GM23338 (cell line): ENCODE measurements around the gene PIK3R3. TPM values are rescaled to one million over a fixed set of nuclear protein-coding genes. Genes with fewer than 3 reads are reported as not detected.

Source experiments
- ATAC-seq: fragments of 200-7000 bp; cut with Tn5 transposase; 3 replicates; pipeline ENCODE4 v1.9.1; 2020
- DNase-seq: peaks from one replicate; pipeline ENCODE4 v3.0.0-alpha.2; 2015; ENCODE audit warnings: low spot score
- H2AFZ ChIP-seq: fragments of 200-600 bp; sonication (generic); 2 replicates; pipeline ENCODE4 v1.8.0; 2016; ENCODE audit warnings: antibody characterized with exemption, mild to moderate bottlenecking, moderate library complexity
- H3F3A ChIP-seq: fragments of 200-600 bp; sonication (generic); replicated peaks from 2 replicates; pipeline ENCODE4 v1.8.0; 2017; ENCODE audit warnings: antibody characterized with exemption, mixed run types, low read depth
- H3K27ac ChIP-seq: fragments of 200-600 bp; sonication (generic); 2 replicates; pipeline ENCODE4 v1.6.1; 2016; ENCODE audit warnings: low read depth
- H3K27me3 ChIP-seq: fragments of 200-600 bp; sonication (generic); 2 replicates; pipeline ENCODE4 v1.8.0; 2016; ENCODE audit warnings: mild to moderate bottlenecking, mixed run types, moderate library complexity; ENCODE audit not compliant: insufficient read depth
- H3K36me3 ChIP-seq: fragments of 200-600 bp; sonication (generic); 2 replicates; pipeline ENCODE4 v1.8.0; 2016; ENCODE audit warnings: mild to moderate bottlenecking; ENCODE audit not compliant: insufficient read depth
- H3K4me1 ChIP-seq: fragments of 200-600 bp; sonication (generic); 2 replicates; pipeline ENCODE4 v1.8.0; 2016; ENCODE audit warnings: mild to moderate bottlenecking, moderate library complexity; ENCODE audit not compliant: insufficient read depth
- H3K4me2 ChIP-seq: fragments of 200-600 bp; sonication (generic); 2 replicates; pipeline ENCODE4 v1.7.1; 2017; ENCODE audit warnings: mixed run types
- H3K4me3 ChIP-seq: fragments of 200-600 bp; sonication (generic); 2 replicates; pipeline ENCODE4 v1.6.1; 2016; ENCODE audit warnings: mixed run types
- H3K79me2 ChIP-seq: fragments of 200-600 bp; sonication (generic); replicated peaks from 2 replicates; pipeline ENCODE4 v1.8.0; 2017; ENCODE audit warnings: mild to moderate bottlenecking; ENCODE audit not compliant: insufficient read depth
- H3K9me2 ChIP-seq: fragments of 200-600 bp; sonication (generic); 2 replicates; pipeline ENCODE4 v1.8.0; 2017; ENCODE audit not compliant: insufficient read depth
- H4K20me1 ChIP-seq: fragments of 200-600 bp; sonication (generic); replicated peaks from 2 replicates; pipeline ENCODE4 v1.8.0; 2017; ENCODE audit warnings: mild to moderate bottlenecking; ENCODE audit not compliant: insufficient read depth
- H3K27ac Mint-ChIP-seq: 2 replicates; pipeline ENCODE4 v1.8.0; 2020; ENCODE audit warnings: inconsistent platforms, mild to moderate bottlenecking, moderate library complexity, mixed read lengths
- H3K27me3 Mint-ChIP-seq: 3 replicates; pipeline ENCODE4 v1.8.0; 2022; ENCODE audit warnings: low read depth, mild to moderate bottlenecking, moderate library complexity, mixed read lengths, inconsistent platforms; ENCODE audit not compliant: insufficient read depth, poor library complexity
- H3K36me3 Mint-ChIP-seq: 3 replicates; pipeline ENCODE4 v1.8.0; 2021; ENCODE audit warnings: low read depth, mild to moderate bottlenecking, inconsistent platforms, moderate library complexity, mixed read lengths
- H3K4me1 Mint-ChIP-seq: 3 replicates; pipeline ENCODE4 v1.8.0; 2020; ENCODE audit warnings: mild to moderate bottlenecking, inconsistent platforms, mixed read lengths
- H3K4me3 Mint-ChIP-seq: 3 replicates; pipeline ENCODE4 v1.8.0; 2021; ENCODE audit warnings: moderate library complexity, mild to moderate bottlenecking, inconsistent platforms, mixed read lengths
- H3K9me3 Mint-ChIP-seq: 3 replicates; pipeline ENCODE4 v1.8.0; 2020; ENCODE audit warnings: moderate library complexity, mild to moderate bottlenecking, inconsistent platforms, mixed read lengths
- CREB1 ChIP-seq: fragments of 250-450 bp; sonication (Bioruptor Pico); IDR thresholded peaks from 2 replicates; pipeline ENCODE4 v1.5.0; 2020; ENCODE audit warnings: low read depth, mild to moderate bottlenecking, moderate library complexity
- EZH2 ChIP-seq: fragments of 200-600 bp; sonication (generic); IDR thresholded peaks from one replicate; pipeline ENCODE4 v1.8.0; 2017; ENCODE audit warnings: antibody characterized with exemption, mild to moderate bottlenecking, low read depth; ENCODE audit not compliant: unreplicated experiment
- EZH2phosphoT487 ChIP-seq: fragments of 200-600 bp; sonication (generic); IDR thresholded peaks from one replicate; pipeline ENCODE4 v1.8.1; 2018; ENCODE audit warnings: antibody characterized with exemption; ENCODE audit not compliant: unreplicated experiment
- JUNB ChIP-seq: IDR thresholded peaks from one replicate; pipeline ENCODE4 v1.6.1; 2016; ENCODE audit warnings: antibody characterized with exemption; ENCODE audit not compliant: unreplicated experiment
- NANOG ChIP-seq: IDR thresholded peaks from 2 replicates; pipeline ENCODE4 v1.6.1; 2016; ENCODE audit warnings: antibody characterized with exemption, borderline replicate concordance
- POLR2AphosphoS5 ChIP-seq: IDR thresholded peaks from 2 replicates; pipeline ENCODE4 v1.6.1; 2016; ENCODE audit warnings: antibody characterized with exemption, low read depth
- STAT1 ChIP-seq: IDR thresholded peaks from one replicate; pipeline ENCODE4 v1.6.1; 2016; ENCODE audit warnings: antibody characterized with exemption; ENCODE audit not compliant: unreplicated experiment
- ZNF114 ChIP-seq: fragments of 250-450 bp; sonication (Bioruptor Pico); IDR thresholded peaks from 2 replicates; pipeline ENCODE4 v1.5.0; 2020; ENCODE audit warnings: mild to moderate bottlenecking, moderate library complexity
- ZNF331 ChIP-seq: fragments of 250-450 bp; sonication (Bioruptor Pico); IDR thresholded peaks from 2 replicates; pipeline ENCODE4 v1.5.0; 2020; ENCODE audit warnings: low read depth, mild to moderate bottlenecking, moderate library complexity
- polyA plus RNA-seq: library from polyadenylated mRNA; unstranded; fragments of >200 nt; fragmentation: Nextera tagmentation; extraction: Ambion mirVana; gene quantifications from 2 replicates; pipeline ENCODE4 v1.2.1, GENCODE V29; 2016
- total RNA-seq: library from RNA; depleted of rRNA; stranded (reverse); fragments of >200 nt; shearing (Covaris generic); gene quantifications from 2 replicates; pipeline ENCODE4 v1.2.3, GENCODE V29; 2014
- TF ChIP-seq, protein P1 (sequence below): IDR thresholded peaks from one replicate; pipeline ENCODE4 v1.6.1; 2018; ENCODE audit warnings: antibody characterized with exemption; ENCODE audit not compliant: unreplicated experiment
- TF ChIP-seq, protein P2 (sequence below), 2 experiments: fragments of 200-600 bp in 1 of 2; sonication (generic) in 1 of 2; conservative IDR thresholded peaks; 2 replicates each; pipeline versions ENCODE4 v1.5.1 to v1.6.1; 2016 to 2017; ENCODE audit warnings: antibody characterized with exemption in 2 of 2, low read depth in 2 of 2, mild to moderate bottlenecking in 2 of 2, moderate library complexity in 1 of 2
- TF ChIP-seq, protein P3 (sequence below): IDR thresholded peaks from 2 replicates; pipeline ENCODE4 v1.6.1; 2016; ENCODE audit warnings: antibody characterized with exemption

The PIK3R3 gene
- total and polyA plus RNA-seq, 2 experiments from 2014 or later: 7.5 to 8.6 TPM

DNA sequence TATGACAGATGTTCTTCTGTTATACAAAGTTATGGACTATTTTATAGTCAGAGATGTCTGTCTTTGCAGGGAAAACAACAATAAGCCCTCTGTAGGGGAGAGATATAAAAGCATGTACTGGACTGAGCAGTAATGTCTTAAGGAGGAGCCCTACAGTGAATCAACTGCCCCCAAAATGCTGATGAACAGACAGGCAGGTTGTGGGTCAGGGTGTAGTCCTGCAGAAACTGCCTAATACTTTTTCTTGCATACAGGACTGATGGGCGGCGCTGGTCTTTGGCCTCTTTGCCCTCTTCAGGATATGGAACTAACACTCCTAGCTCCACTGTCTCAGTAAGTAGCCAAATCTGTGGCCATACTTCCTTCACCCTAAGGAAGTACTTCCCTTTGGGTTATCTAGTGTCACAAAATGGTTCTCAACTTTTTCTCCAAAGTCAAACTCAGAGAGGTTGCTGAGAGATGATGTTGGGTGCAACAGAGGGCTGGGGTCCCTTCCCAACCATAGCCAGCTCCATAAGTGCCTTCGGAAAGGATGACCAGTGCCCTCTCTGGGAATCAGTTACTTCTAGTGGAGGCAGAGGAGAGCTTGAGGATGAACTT, 129.8 kb downstream of the PIK3R3 start:
- H3K27ac Mint-ChIP-seq: no peak overlapping the region
- peaks cover 18% of the 10 kb centered on the region for H3K36me3 Mint-ChIP-seq

DNA sequence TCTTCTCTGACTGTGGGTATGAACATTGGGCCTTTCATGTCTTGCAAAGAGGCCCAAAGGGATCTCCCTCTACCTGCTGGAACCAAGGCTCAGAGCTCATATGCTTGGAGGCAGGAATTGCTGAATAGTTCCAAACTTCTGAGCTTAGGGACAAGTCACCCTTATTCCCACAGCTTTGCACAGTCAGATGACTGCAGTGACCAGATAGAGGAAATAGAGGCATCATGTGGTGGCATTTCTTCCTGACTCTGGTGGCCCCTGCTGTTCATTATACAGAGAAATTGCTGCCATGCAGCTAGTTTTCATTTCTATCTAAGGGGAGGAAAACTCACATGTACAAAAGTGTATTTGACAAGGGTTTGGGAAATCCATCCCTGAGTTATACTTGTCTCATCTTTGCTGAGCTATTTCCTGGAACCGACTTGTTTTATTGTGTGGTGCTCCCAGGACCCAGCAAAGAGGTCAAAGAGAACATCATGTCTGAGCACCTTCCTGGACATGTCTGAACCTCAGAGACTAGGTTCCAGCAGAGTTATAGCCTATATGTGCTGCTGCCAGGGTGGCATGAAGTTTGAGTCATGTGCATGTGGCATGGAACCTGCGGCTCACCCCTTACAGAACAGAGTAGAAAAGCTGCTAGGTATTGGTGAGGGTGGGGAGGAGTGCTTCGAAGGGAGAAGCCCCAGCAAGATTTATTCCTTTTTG, 131.2 kb downstream of the PIK3R3 start:
- H3K9me2 ChIP-seq: no peaks in the 10 kb centered on the region
- Mint-ChIP-seq H3K9me3 (no peaks in the 10 kb centered on the region), H3K36me3 (peaks cover 8% of the 10 kb centered on the region; the same call in 2 of the 3 replicates), H3K4me3 (no peak overlapping the region), H3K27me3 (peaks cover 4% of the 10 kb centered on the region), H3K27ac (no peak overlapping the region), H3K4me1 (peaks cover 10% of the 10 kb centered on the region; the same call in 2 of the 3 replicates)
- no peak overlapping the region for H3K4me2 ChIP-seq
- peaks cover 7% of the 10 kb centered on the region; the same call in 1 of the 2 replicates for H3K36me3 ChIP-seq
- H3K79me2 ChIP-seq: no peaks in the 10 kb centered on the region
- DNase-seq: no peak
- no peaks in the 10 kb centered on the region for H3F3A ChIP-seq
- H2AFZ ChIP-seq: no peak overlapping the region
- H4K20me1 ChIP-seq: no peaks in the 10 kb centered on the region
- H3K4me3 ChIP-seq: no peak overlapping the region
- ATAC-seq: no peak
- no peak overlapping the region for H3K27ac ChIP-seq
- H3K4me1 ChIP-seq: no peaks in the 10 kb centered on the region
- no peaks in the 10 kb centered on the region for H3K27me3 ChIP-seq
- TF ChIP-seq JUNB (no peak), POLR2AphosphoS5 (no peak), EZH2phosphoT487 (no peak), STAT1 (no peak), ZNF114 (CRISPR knock-in tag) (no peak), EZH2 (no peak), CREB1 (CRISPR knock-in tag) (no peak), ZNF331 (no peak), NANOG (no peak)
- TF ChIP-seq, protein P1, sequence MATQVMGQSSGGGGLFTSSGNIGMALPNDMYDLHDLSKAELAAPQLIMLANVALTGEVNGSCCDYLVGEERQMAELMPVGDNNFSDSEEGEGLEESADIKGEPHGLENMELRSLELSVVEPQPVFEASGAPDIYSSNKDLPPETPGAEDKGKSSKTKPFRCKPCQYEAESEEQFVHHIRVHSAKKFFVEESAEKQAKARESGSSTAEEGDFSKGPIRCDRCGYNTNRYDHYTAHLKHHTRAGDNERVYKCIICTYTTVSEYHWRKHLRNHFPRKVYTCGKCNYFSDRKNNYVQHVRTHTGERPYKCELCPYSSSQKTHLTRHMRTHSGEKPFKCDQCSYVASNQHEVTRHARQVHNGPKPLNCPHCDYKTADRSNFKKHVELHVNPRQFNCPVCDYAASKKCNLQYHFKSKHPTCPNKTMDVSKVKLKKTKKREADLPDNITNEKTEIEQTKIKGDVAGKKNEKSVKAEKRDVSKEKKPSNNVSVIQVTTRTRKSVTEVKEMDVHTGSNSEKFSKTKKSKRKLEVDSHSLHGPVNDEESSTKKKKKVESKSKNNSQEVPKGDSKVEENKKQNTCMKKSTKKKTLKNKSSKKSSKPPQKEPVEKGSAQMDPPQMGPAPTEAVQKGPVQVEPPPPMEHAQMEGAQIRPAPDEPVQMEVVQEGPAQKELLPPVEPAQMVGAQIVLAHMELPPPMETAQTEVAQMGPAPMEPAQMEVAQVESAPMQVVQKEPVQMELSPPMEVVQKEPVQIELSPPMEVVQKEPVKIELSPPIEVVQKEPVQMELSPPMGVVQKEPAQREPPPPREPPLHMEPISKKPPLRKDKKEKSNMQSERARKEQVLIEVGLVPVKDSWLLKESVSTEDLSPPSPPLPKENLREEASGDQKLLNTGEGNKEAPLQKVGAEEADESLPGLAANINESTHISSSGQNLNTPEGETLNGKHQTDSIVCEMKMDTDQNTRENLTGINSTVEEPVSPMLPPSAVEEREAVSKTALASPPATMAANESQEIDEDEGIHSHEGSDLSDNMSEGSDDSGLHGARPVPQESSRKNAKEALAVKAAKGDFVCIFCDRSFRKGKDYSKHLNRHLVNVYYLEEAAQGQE: no peak
- TF ChIP-seq, protein P2, sequence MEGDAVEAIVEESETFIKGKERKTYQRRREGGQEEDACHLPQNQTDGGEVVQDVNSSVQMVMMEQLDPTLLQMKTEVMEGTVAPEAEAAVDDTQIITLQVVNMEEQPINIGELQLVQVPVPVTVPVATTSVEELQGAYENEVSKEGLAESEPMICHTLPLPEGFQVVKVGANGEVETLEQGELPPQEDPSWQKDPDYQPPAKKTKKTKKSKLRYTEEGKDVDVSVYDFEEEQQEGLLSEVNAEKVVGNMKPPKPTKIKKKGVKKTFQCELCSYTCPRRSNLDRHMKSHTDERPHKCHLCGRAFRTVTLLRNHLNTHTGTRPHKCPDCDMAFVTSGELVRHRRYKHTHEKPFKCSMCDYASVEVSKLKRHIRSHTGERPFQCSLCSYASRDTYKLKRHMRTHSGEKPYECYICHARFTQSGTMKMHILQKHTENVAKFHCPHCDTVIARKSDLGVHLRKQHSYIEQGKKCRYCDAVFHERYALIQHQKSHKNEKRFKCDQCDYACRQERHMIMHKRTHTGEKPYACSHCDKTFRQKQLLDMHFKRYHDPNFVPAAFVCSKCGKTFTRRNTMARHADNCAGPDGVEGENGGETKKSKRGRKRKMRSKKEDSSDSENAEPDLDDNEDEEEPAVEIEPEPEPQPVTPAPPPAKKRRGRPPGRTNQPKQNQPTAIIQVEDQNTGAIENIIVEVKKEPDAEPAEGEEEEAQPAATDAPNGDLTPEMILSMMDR (conservative IDR thresholded peaks at IDR 0.05; ENCODE audit: low read depth in 2 of 2): no peak
- TF ChIP-seq, protein P3, sequence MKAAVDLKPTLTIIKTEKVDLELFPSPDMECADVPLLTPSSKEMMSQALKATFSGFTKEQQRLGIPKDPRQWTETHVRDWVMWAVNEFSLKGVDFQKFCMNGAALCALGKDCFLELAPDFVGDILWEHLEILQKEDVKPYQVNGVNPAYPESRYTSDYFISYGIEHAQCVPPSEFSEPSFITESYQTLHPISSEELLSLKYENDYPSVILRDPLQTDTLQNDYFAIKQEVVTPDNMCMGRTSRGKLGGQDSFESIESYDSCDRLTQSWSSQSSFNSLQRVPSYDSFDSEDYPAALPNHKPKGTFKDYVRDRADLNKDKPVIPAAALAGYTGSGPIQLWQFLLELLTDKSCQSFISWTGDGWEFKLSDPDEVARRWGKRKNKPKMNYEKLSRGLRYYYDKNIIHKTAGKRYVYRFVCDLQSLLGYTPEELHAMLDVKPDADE: no peak

More for the DNA sequence above, 129.8 kb downstream of the PIK3R3 start:
- no peaks in the 10 kb centered on the region for H3F3A ChIP-seq
- no peaks in the 10 kb centered on the region for H3K27me3 ChIP-seq
- H3K4me1 ChIP-seq: no peaks in the 10 kb centered on the region
- DNase-seq (no peak), ATAC-seq (no peak)
- H3K79me2 ChIP-seq: no peaks in the 10 kb centered on the region
- H3K9me3 Mint-ChIP-seq: no peaks in the 10 kb centered on the region
- TF ChIP-seq POLR2AphosphoS5 (no peak), EZH2phosphoT487 (no peak), CREB1 (CRISPR knock-in tag) (no peak)
- TF ChIP-seq, protein P2 (conservative IDR thresholded peaks at IDR 0.05; ENCODE audit: low read depth in 2 of 2): no peak
- peaks cover 7% of the 10 kb centered on the region; the same call in 1 of the 2 replicates for H3K36me3 ChIP-seq
- H2AFZ ChIP-seq: no peak overlapping the region
- no peak overlapping the region for H3K4me2 ChIP-seq
- no peaks in the 10 kb centered on the region for H4K20me1 ChIP-seq
- no peak overlapping the region for H3K27ac ChIP-seq
- peaks cover 10% of the 10 kb centered on the region; the same call in 2 of the 3 replicates for H3K4me1 Mint-ChIP-seq
- no peak overlapping the region for H3K4me3 Mint-ChIP-seq
- no peaks in the 10 kb centered on the region for H3K9me2 ChIP-seq
- H3K27me3 Mint-ChIP-seq: peaks cover 4% of the 10 kb centered on the region
- H3K4me3 ChIP-seq: no peak overlapping the region
